GM18520 (cell line): ENCODE results near the gene STAT4.

Experiments
- ATAC-seq: cut with Tn5 transposase; IDR thresholded peaks from one replicate; pipeline ENCODE4 v1.9.1; 2021; ENCODE audit not compliant: unreplicated experiment

The STAT4 gene

DNA sequence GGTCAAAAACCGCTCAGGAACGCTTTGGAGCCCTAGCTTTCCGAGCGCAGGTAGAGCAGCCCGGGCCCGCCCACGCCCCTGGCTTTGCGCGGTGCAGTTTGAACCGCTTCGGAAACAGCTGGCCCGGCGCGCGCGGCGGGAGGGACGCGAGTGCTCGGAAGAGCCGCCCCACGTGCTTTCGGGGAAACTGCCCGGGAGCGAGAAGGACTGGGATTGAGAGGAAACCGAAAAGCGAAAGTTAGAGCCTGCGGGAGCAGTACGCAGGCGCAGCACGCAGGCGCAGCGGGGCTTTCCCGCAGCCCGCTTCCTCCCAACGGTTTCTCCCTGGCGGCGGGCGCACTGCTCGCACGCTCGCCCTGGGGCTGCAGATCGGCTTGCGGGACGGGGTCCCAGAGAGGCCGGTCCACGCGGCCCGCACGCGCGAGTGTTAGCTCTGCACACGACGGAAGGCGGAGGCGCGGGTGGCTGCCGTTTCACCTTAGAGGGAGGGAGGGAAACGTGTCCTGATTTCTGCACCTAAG, 130.5 kb downstream of the STAT4 start:
- ATAC-seq: peak; percentile 69

DNA sequence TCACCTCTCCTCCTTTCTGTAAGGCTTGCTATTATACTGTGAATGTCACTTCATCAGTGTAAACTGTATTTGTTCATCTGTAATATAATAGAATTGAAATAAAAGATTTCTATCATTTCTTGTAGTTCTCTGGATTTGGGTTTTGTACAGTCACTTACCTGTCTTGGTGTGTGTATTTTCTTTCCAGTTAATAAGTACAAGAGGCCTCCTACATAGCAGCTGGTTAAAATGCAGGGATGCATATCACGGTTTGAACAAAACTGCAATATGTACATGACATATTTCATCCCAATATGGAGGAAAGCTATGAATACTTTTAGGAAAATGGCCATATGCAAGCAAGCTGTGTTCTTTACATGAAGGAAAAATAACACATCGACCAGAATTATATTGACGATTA, 131.4 kb downstream of the STAT4 start:
- no peak for ATAC-seq

DNA sequence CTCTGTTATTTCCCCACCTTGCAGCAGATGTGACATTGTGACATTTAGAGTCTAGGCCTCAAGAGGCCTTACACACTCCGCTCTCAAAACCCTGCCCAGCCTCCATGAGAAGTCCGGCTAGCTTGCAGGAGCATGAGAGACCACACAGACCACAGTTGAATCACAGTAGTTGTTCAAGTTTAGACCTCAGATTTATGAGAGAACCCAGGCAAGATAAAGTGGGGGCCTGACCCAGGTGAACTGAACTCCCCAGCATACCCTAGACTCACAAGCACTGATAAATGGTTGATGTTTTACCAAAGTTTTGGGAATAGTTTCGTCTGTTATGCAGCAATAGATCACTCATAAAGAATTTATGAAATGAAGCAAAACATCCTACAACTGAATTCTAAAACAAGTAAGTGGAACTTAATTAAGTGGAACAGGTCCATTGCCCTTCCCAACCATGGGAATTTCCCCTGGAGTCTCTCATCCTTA, 132.1 kb downstream of the STAT4 start:
- ATAC-seq: no peak

DNA sequence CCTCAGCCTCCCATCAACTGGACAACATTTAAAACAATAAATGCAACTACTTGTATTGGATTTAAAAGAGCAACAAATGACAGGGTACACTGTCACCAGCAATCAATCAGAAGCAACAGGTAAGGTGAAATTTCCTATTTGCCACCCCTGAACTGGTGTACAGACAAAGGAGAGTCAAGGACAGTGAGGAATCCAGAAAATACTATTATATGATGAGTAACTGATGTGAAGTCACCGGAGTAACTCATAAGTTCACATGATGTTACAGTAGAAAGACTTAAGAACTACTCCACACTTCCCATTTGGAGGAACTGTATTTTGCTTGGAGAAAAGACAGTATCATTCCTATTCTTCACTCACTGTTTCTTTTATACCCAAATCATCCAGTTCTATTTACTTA, 132.7 kb downstream of the STAT4 start:
- no peak for ATAC-seq

DNA sequence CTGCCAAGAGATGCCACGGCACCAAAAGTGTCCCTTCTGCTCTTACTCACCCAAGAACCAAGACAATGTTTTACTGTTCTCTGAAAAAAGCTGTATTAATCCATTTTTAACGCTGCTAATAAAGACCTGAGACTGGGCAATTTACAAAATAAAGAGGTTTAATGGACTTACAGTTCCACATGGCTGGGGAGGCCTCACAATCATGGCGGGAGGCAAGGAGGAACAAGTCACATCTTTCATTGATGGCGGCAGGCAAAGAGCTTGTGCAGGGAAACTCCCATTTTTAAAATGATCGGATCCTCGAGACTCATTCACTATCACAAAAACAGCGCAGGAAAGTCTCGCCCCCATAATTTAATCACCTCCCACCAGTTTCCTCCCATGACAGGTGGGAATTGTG, 135.0 kb downstream of the STAT4 start:
- no peak for ATAC-seq

DNA sequence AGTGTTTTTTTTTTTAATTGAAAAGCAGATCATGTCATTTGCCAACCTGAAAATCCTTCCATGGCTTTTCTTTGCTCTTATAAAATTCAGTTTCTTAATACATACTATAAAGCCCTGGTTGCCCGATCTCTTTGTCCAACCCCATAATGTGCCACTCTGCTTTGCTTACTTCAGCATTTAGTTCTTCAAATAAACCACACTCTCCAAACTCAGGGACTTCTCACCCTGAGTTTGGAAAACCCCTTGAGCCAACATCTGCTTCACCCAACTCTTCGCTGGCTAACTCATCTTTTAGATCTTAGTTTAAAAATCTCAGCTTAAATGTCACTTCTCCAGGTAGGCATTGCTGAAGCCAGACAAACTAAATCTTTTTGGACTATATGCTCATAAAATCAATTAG, 135.6 kb downstream of the STAT4 start:
- ATAC-seq: no peak

DNA sequence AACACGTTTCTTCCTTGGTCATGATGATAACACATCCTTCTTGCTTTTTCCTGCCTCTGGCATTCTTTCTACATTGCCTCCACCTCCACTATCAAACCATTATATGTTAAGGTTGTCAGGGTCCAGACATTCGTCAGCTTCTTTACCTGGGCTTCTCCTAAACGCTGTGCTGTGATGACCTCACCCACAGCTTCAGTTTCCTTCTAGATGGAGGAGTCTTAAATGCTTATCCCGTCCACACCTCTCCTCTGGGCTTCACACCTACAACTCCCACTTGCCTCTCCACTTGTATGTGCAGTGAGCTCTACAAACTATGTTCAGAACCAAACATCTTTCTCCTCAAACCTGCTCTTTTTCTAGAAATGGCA, 136.2 kb downstream of the STAT4 start:
- no peak for ATAC-seq

DNA sequence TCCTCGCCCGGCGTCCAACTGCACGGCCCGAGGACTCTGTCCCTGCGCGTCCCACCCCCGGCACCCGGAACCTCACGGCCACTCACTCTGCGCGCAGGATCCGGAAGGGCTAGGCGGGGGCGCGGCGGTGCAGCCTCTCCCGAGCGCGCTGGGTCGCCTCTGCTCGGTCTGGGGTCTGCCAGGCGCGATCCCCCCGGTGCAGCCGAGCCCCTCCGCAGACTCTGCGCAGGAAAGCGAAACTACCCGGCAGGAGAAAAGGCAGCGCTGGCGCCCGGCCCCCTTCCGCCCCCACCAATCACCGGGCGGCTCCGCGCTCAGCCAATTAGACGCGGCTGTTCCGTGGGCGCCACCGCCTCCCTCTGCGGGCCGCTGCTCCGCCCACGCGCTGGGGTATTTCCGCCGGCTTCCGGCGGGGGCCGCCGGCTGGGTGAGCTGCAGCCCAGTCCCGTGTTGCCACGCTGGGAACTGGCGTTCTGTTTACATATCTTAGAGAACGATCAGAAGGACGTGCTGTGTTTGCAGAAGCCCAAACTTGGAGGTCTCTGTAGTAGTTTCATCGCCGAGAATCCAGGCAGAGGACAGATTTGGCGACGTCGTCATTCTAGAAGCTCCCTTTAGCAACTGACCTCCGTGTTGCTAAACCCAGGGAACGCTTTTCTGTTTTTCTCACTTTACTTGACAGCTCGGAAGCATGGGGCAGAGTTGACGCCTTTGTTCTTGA, 136.7 kb downstream of the STAT4 start, which contains the start of gene STAT1:
TSS of gene STAT1 (minus strand) at position 240 of the 721 bp plus-strand sequence. CDS start 4,168 bp downstream, outside the sequence.
- peak; percentile 83 for ATAC-seq

DNA sequence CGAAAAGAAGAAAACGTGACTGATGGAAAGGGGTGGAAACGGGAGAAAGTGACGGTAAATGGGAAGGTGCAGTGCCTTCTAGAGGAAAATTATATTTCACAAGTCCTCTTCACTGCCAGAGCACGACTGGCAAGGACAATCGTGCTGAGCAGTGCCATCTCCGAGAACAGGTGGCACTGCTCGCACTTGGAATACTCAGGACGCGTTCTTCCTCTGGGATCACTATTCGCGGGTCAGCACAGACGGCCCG, 137.2 kb downstream of the STAT4 start:
- no peak for ATAC-seq

DNA sequence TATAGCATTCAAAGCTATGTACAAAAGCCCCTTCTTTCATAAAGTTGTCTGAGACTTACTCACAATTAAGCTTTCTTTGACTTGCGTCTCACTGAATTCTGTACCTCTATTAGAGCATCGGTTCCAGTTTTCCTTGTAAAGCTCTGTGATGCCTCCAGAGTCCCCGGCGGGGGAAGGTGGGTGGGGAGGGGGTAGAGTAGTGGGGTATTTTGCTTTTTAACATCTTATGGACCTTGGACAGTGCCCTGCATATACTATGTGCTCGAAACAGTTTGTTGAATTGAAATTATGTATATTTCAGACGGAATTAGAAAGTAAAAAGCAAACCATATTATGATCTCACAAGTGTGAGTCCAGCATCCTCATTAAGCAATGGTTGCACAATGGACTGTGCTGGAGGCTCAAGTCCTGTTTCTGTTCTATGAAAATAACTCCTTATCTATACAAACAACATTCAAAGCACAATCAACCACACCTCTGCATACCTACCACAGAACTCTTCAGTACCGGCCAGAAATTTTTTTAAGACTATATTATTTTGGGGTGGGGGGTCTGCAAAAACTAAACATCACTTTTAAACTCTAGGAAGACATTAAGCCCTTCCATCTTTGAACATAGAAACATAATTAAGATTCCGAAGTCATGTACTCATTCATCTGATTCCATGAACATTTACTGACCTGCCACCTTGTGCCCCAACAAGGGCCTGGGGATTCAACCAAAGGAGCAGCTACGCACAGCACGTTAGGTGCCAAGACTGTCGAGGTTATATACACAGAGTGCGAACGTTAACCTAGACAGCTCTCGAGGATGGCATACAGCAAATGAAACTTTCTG, 137.7 kb downstream of the STAT4 start:
- ATAC-seq: no peak

DNA sequence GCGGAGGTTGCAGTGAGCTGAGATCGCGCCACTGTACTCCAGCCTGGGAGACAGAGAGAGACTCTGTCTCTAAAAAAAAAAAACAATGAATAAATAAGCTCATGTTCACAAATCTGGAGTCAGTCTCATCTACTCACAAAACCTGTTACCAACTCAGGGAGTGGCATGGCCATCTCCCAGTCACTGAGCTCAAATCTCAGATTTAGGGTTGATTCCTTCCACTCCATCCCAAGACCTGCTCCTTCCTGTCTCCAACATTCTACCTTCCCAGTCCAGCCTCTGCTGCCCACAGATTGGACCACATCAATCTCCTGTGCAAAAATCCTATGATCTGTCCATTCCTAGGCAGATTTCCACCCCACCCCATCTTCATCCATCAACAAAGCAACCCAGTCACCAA, 138.4 kb downstream of the STAT4 start:
- ATAC-seq: no peak

DNA sequence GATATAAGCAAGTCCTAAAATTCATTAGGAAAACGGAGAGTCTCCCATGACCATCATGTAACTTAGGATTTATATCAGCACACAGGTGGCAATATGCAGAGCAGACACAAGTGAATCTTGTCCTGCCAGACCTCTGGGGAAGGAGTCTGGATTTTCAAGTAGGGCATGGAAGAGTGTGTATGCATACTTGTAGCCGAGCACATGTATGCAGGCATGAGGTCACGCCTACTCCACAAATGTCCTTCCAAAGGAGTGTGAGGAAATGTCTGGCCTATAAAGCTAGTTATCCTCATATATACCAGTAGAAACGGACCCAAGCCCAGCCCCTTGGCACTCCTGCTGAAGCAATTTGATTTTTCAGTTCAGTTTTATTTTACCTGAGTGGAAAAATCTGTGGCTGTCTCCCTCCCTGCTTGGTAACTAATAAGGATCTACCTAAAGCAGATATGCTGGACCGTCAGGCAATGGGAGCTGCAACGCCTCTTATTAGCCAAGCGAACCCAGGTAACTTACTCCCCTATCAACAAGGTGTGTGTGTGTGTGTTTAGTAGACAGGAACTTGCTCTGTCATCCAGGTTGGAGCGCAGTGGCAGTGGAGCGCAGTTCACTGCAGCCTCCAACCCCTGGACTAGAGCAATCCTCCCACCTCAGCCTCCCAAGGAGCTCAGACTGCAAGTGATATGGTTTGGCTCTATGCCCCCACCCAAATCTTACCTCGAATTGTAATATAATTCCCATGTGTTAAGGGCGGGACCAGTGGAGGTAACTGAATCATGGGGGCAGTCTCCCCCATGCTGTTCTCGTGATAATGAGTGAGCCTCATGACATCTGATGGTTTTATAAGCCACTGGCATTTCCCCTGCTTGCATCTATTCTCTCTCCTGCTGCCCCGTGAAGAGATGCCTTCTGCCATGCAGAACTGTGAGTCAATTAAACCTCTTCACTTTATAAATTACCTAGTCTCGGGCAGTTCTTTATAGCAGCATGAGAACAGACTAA, 139.6 kb downstream of the STAT4 start:
- no peak for ATAC-seq

DNA sequence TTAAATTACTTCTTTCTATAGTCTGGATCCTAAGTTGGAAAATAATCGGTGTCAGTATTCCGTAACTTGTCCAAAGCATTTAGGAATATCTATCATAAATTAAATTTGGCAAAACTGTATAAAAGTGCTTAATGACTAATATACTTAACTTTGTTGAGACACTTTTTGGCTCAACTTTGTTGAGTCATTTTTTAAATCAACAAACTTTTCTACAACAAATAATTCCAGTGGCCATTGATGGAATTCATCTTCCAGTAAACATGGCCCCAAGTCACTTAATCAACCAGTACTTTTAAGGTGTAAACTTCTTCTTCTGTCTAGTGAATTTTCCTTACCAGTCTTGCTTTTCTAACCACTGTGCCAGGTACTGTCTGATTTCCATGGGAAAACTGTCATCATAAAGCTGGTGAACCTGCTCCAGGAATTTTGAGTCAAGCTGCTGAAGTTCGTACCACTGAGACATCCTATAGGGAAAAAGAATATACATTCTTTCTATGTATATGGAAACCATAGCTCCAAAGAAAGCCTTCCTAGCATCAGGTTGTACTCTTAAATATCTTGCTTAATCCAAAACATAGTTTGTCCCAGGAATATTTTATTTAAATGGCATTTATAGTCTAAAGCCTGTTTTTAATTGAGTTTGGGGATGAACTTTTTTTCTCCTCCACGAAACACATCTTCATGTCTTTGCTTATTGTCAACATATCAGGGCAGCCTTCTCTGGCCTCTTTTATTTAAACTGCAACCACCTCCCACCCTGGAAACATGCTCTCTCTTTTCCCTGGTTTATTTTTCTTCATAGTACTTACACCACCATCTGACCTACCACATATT, 141.0 kb downstream of the STAT4 start:
- ATAC-seq: no peak

DNA sequence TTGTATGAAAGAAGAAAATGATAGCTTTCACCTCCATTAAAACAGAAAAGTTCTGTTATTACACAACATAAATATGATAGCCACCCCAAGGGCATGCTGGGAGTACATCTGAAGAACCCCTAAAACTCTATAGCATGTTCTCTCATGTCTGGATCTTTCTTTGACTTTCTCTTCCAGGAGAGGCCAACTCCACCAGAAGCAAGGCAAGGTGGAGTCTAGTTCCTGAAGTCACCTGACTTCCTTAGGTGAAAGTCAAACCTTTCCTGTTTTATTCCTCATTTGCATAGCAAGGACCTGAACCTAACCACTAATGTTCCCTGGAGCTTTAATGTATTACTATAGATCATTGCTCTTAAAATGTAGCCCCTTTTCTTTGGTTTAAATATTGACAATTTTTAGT, 142.5 kb downstream of the STAT4 start:
- no peak for ATAC-seq

DNA sequence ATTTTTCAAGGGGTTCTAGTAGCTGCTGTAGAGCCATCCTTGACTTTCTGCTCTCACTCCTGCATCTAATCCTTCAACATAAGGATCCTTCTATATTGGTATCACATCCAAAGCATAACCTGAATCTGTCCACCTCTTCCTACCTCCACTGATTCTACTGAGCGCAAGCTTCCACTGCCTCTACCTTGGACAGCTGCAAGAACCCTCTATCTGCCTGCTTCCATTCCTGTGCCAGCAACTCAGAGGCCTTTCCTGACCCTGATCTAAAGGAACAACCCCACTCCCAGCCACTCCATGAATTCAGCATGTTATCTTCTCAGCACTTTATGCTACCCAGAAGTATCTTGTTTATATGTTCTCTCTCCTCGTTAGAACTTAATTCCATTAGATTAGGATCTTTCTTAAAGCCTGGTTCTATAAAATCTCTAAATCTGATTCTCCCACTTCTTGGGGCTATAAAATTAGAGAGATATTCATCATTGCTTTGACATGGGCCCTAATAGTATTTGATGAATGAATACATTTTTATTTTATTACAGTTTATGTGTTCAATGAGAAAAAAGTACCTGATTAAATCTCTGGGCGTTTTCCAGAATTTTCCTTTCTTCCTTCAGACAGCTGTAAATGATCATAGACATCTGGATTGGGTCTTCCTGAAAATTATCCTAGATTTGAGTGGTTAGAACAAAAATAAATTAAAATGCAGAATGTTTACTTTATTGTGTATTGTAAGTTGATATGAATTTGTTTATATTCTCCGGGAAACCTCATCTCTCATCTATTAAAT, 143.6 kb downstream of the STAT4 start:
- no peak for ATAC-seq

DNA sequence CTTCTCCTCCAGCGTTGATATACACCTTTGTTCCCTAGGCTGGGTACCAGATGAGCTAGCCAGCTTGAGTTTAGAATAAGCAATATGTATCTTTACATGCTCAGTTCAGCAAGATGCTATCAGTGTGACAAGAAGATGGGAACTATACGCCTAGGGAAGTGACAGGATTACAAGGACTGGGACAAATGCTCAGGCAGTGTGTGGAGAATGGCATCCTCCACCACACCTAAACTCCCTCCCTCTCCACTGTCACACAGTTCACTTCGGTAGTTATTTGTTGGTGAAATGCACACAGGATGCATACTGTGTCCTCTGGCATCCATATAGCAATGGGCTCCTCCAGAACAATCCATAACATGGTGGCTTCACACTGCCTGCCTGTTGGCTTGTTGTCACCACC, 144.5 kb downstream of the STAT4 start:
- no peak for ATAC-seq

DNA sequence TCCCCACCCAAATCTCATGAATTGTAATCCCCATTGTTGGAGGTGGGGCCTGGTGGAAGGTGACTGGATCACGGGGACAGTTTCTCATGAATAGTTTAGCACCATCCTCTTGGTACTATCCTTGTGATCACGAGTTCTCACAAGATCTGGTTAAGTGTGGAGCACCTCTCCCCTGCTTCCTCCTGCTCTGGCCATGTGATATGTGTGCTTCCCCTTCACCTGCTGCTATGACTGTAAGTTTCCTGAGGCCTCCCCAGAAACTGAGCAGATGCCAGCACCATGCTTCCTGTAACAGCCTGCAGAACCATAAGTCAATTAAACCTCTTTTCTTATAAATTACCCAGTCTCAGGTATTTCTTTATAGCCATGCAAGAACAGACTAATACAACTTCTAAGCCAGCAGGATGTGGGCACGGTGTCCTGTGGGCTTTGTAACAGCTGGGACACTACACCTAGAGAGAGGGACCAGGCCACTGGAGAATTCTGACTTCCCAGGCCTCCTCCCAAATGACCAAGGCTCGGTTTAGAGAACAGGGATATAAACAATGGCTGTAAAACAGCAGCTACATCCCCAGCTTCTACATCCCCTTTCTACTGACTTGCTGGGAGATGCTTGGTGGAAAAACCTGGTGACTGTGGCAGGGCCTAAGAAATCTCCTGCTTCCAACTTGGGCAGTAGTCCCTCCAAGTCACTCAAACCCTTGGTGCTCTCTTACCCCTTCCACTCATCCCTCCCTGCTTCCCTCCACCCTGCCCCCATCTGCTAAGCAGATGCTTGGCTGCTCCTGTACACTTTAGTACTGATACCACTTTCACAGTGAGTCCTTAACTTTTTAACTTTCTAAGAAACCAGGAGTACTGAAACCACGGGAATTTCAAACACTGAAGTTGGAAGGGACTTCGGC, 147.1 kb downstream of the STAT4 start:
- no peak for ATAC-seq

DNA sequence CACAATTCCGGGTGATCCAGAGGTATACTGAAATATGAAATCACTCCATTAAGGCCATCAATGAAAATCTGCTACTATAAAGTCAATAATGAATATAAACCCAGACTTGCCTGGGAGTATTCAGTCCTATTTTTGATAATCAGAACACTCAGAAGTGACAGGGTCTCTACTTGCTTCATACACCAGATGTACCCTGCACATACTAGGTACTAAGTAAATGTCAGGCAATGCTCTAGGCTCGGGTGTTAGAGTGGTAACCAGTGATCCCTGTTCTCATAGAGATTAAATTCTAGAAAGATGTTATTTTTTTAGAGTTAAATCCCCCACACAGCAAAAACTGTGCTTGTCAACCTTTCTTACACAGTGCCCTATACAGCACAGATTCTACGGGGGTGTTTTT, 149.2 kb downstream of the STAT4 start:
- ATAC-seq: no peak
